Muscle layer of duodenum (tissue), 2 donors: ENCODE data around the gene RHEBL1.

Experiments used
- H3K27ac ChIP-seq: one replicate; pipeline ENCODE4 v1.7.0; 2013; ENCODE audit warnings: mild to moderate bottlenecking, low read length
- H3K27me3 ChIP-seq: one replicate; pipeline ENCODE4 v1.7.0; 2013; ENCODE audit warnings: low read depth, mild to moderate bottlenecking, control low read depth, low read length
- H3K36me3 ChIP-seq, 2 donors: one replicate each; pipeline ENCODE4 v1.7.0; 2013; ENCODE audit warnings: low read length in 2 of 2, control low read depth in 1 of 2, mild to moderate bottlenecking in 1 of 2; ENCODE audit not compliant: insufficient read depth in 2 of 2, control insufficient read depth in 1 of 2
- H3K4me1 ChIP-seq, 2 donors: one replicate each; pipeline ENCODE4 v1.7.0; 2013; ENCODE audit warnings: low read length in 2 of 2, mild to moderate bottlenecking in 2 of 2, control low read depth in 1 of 2, moderate library complexity in 1 of 2; ENCODE audit not compliant: insufficient read depth in 2 of 2, control insufficient read depth in 1 of 2
- H3K4me3 ChIP-seq, 2 donors: one replicate each; pipeline ENCODE4 v1.7.0; 2013; ENCODE audit warnings: low read length in 2 of 2, low read depth in 1 of 2, mild to moderate bottlenecking in 1 of 2
- H3K9me3 ChIP-seq, 2 donors: one replicate each; pipeline ENCODE4 v1.7.0; 2013; ENCODE audit warnings: low read length in 2 of 2, control low read depth in 1 of 2, mild to moderate bottlenecking in 1 of 2; ENCODE audit not compliant: control insufficient read depth in 1 of 2
- donor health status: healthy.

Gene RHEBL1

GRCh38 chr12:49059299-49060171, 10.2 kb downstream of the RHEBL1 start:
- Histone ChIP-seq H3K27ac (peak overlapping the region; percentile 94), H3K4me3 (peak overlapping the region; percentile 89 to 92), H3K9me3 (no peaks in the 10 kb centered on the region), H3K27me3 (no peaks in the 10 kb centered on the region), H3K4me1 (peaks cover 31 to 48% of the 10 kb centered on the region in 2 donors), H3K36me3 (peaks cover 5 to 10% of the 10 kb centered on the region in 2 donors)

DNA sequence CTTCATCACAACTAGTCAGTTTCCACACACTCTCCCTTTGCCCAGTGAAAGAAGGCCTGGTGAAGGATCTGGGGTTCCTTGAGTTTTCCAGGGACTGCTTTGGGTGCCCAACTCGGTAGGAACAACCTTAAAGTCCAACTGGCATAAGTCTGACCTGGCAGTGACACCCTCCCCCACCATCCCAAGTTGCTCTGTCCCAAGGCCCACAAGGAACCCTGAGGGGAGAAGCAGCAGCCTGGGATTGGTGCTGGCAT, 10.8 kb downstream of the RHEBL1 start:
- peaks cover 31 to 48% of the 10 kb centered on the region in 2 donors for H3K4me1 ChIP-seq
- H3K4me3 ChIP-seq = peak overlapping the region; percentile 89 to 92
- H3K36me3 ChIP-seq = peaks cover 11 to 12% of the 10 kb centered on the region in 2 donors
- no peaks in the 10 kb centered on the region for H3K27me3 ChIP-seq
- H3K27ac ChIP-seq = peak overlapping the region; percentile 94
- no peaks in the 10 kb centered on the region for H3K9me3 ChIP-seq

GRCh38 chr12:49058366-49059044, 11.3 kb downstream of the RHEBL1 start:
- peaks cover 16 to 17% of the 10 kb centered on the region in 2 donors for H3K36me3 ChIP-seq
- H3K9me3 ChIP-seq = no peaks in the 10 kb centered on the region
- H3K4me1 ChIP-seq = peaks cover 31 to 48% of the 10 kb centered on the region in 2 donors
- peak overlapping the region; percentile 89 to 92 for H3K4me3 ChIP-seq
- no peaks in the 10 kb centered on the region for H3K27me3 ChIP-seq
- H3K27ac ChIP-seq = peak overlapping the region; percentile 94

GRCh38 chr12:49057888-49058287, 11.9 kb downstream of the RHEBL1 start:
- no peaks in the 10 kb centered on the region for H3K9me3 ChIP-seq
- H3K27ac ChIP-seq = peak overlapping the region; percentile 94

GRCh38 chr12:49055978-49056754, 13.6 kb downstream of the RHEBL1 start:
- Histone ChIP-seq H3K9me3 (no peaks in the 10 kb centered on the region), H3K4me3 (peak overlapping the region; percentile 89 to 92), H3K4me1 (peaks cover 31 to 42% of the 10 kb centered on the region in 2 donors), H3K27ac (peak overlapping the region; percentile 12), H3K36me3 (peaks cover 34 to 39% of the 10 kb centered on the region in 2 donors), H3K27me3 (no peaks in the 10 kb centered on the region)

More at GRCh38 chr12:49057888-49058287, 11.9 kb downstream of the RHEBL1 start:
- Histone ChIP-seq H3K27me3 (no peaks in the 10 kb centered on the region), H3K4me3 (peak overlapping the region; percentile 89 to 92), H3K36me3 (peaks cover 22 to 23% of the 10 kb centered on the region in 2 donors), H3K4me1 (peaks cover 31 to 48% of the 10 kb centered on the region in 2 donors)

GRCh38 chr12:49055092-49055491, 14.7 kb downstream of the RHEBL1 start:
- H3K27ac ChIP-seq = no peak overlapping the region
- peaks cover 31 to 40% of the 10 kb centered on the region in 2 donors for H3K4me1 ChIP-seq
- no peaks in the 10 kb centered on the region for H3K27me3 ChIP-seq
- H3K9me3 ChIP-seq = no peaks in the 10 kb centered on the region
- H3K36me3 ChIP-seq = peaks cover 44 to 47% of the 10 kb centered on the region in 2 donors
- H3K4me3 ChIP-seq = no peak overlapping the region

DNA sequence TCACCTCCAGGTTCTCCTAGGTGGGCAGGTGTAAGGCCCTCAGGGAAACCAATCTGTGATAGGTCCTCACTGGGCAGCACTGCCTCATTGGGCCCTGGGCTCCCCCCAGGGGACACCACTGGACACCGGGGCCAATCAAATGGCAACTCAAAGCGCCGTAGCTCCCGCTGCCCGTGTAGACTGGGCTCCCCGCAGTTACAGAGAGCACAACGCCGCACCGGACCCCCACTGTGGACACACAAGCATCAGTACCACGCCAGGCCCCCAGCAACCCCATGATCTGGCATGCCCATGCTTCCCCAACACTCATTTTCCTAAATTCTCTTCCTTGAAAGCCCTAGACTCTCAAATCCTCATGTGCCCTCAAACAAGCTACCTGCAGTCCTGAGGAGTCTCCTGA, 15.3 kb downstream of the RHEBL1 start:
- H3K27ac ChIP-seq = no peak overlapping the region
- H3K4me1 ChIP-seq = peaks cover 31 to 40% of the 10 kb centered on the region in 2 donors
- peaks cover 49 to 53% of the 10 kb centered on the region in 2 donors for H3K36me3 ChIP-seq

DNA sequence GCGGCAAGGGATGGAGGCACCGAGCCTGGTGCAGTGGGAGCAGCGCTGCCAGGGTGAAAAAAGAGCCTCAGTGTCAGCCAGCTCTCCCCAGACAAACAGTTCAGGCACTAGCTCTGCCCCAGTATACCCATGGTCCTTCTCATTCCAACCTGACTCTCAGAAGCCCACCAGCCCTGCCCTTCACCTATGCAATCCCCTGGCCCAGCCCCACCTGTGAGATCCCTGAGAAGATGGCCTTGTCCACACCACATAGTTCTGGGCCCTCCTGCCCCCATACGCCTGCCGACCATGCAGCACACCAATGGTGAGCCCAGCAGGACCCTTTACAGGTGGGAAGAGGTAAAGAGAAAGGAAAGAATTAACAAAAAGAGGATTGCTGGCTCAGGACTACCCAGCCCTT, 15.7 kb downstream of the RHEBL1 start:
- no peaks in the 10 kb centered on the region for H3K27me3 ChIP-seq
- peaks cover 53 to 57% of the 10 kb centered on the region in 2 donors for H3K36me3 ChIP-seq
- no peak overlapping the region for H3K27ac ChIP-seq
- no peak overlapping the region for H3K4me3 ChIP-seq
- peaks cover 31 to 40% of the 10 kb centered on the region in 2 donors for H3K4me1 ChIP-seq
- H3K9me3 ChIP-seq = no peaks in the 10 kb centered on the region

More for the DNA sequence above, 15.3 kb downstream of the RHEBL1 start:
- Histone ChIP-seq H3K27me3 (no peaks in the 10 kb centered on the region), H3K9me3 (no peaks in the 10 kb centered on the region), H3K4me3 (no peak overlapping the region)

- no peak overlapping the region for H3K4me3 ChIP-seq
- no peaks in the 10 kb centered on the region for H3K27me3 ChIP-seq
- H3K36me3 ChIP-seq = peaks cover 68 to 72% of the 10 kb centered on the region in 2 donors
- no peak overlapping the region for H3K27ac ChIP-seq
- peaks cover 25 to 27% of the 10 kb centered on the region in 2 donors for H3K4me1 ChIP-seq
- H3K9me3 ChIP-seq = no peaks in the 10 kb centered on the region
Measured at GRCh38 chr12:49052451-49053208, 17.1 kb downstream of the RHEBL1 start.

GRCh38 chr12:49051777-49052438, 17.9 kb downstream of the RHEBL1 start:
- H3K27ac ChIP-seq = no peak overlapping the region

More at GRCh38 chr12:49051777-49052438, 17.9 kb downstream of the RHEBL1 start:
- Histone ChIP-seq H3K4me1 (peaks cover 18 to 20% of the 10 kb centered on the region in 2 donors), H3K27me3 (no peaks in the 10 kb centered on the region), H3K4me3 (no peak overlapping the region), H3K36me3 (peaks cover 70 to 76% of the 10 kb centered on the region in 2 donors), H3K9me3 (no peaks in the 10 kb centered on the region)
